HCT116 (cell line): ENCODE measurements around the gene SYCP3. TPM values are rescaled to one million over a fixed set of nuclear protein-coding genes. Genes with fewer than 3 reads are reported as not detected.

ENCODE experiments used
- ATAC-seq: fragments of 200-7000 bp; cut with Tn5 transposase; 2 replicates; pipeline ENCODE4 v1.9.1; 2020; ENCODE audit warnings: mild to moderate bottlenecking, moderate library complexity
- BruUV-seq: library from RNA; stranded (reverse); fragments of 400-500 nt; replicated peaks from 2 replicates; lab custom pipeline; 2021; lab: Mats Ljungman, UMichigan
- CTCF ChIA-PET: fragments of 300-600 bp; sonication (Branson Sonifier 250); formaldehyde crosslinking; loops from one replicate; lab custom pipeline; 2021; ENCODE audit warnings: antibody characterized with exemption; lab: Charles Lee
- POLR2A ChIA-PET: fragments of 300-600, 350-600 bp; sonication (Branson Sonifier 250); formaldehyde crosslinking; loops from one replicate; lab custom pipeline; 2021; ENCODE audit warnings: antibody characterized with exemption; lab: Charles Lee
- RAD21 ChIA-PET, 2 experiments: fragments of 300-600 bp; sonication (Branson Sonifier 250); formaldehyde crosslinking; loops; one replicate each; lab custom pipeline; 2023; ENCODE audit warnings: low total read pairs in 2 of 2; ENCODE audit not compliant: uncharacterized antibody in 2 of 2, unreplicated experiment in 2 of 2, low non-redundant PET in 1 of 2; lab: Charles Lee
- DNase-seq: peaks from one replicate; pipeline ENCODE4 v3.0.0-alpha.2; 2010; ENCODE audit warnings: low read depth, low spot score
- H2AFZ ChIP-seq: fragments of 200-600 bp; shearing (Covaris generic), sonication (generic); 2 replicates; pipeline ENCODE4 v1.6.1; 2017; ENCODE audit warnings: low read depth, mixed run types, mixed read lengths, antibody characterized with exemption, low read length; ENCODE audit not compliant: poor library complexity, severe bottlenecking
- H3K27ac ChIP-seq: 2 replicates; pipeline ENCODE4 v1.5.1; 2012; ENCODE audit warnings: low read depth, low read length
- H3K27me3 ChIP-seq: fragments of 200-600 bp; sonication (generic); 2 replicates; pipeline ENCODE4 v1.6.1; 2016; ENCODE audit warnings: mixed run types, low read length, mixed read lengths; ENCODE audit not compliant: insufficient read depth
- H3K36me3 ChIP-seq, 2 experiments: fragments of 200-500 bp in 1 of 2; fragments of 200-600 bp in 1 of 2; sonication (Bioruptor generic) in 1 of 2; sonication (generic) in 1 of 2; 2 replicates each; pipeline versions ENCODE4 v1.5.1 to v1.6.1; 2014 to 2016; ENCODE audit warnings: low read length in 2 of 2, inconsistent platforms in 1 of 2, mixed read lengths in 1 of 2, mixed run types in 1 of 2; ENCODE audit not compliant: insufficient read depth in 2 of 2, control insufficient read depth in 1 of 2
- H3K4me1 ChIP-seq, 2 experiments: fragments of 200-600 bp in 1 of 2; sonication (generic) in 1 of 2; 2 replicates each; pipeline versions ENCODE4 v1.5.1 to v1.6.1; 2012 to 2017; ENCODE audit warnings: low read length in 2 of 2, inconsistent platforms in 1 of 2, mild to moderate bottlenecking in 1 of 2, mixed read lengths in 1 of 2, mixed run types in 1 of 2, moderate library complexity in 1 of 2; ENCODE audit not compliant: insufficient read depth in 2 of 2, control insufficient read depth in 1 of 2
- H3K4me2 ChIP-seq: fragments of 200-600 bp; sonication (generic); 2 replicates; pipeline ENCODE4 v1.6.1; 2017; ENCODE audit warnings: mixed run types, low read length, mixed read lengths
- H3K4me3 ChIP-seq, 2 experiments: fragments of 200-600 bp in 1 of 2; sonication (generic) in 1 of 2; replicated peaks in 1 of 2; 2 replicates each; pipeline ENCODE4 v1.5.1; 2011 to 2016; ENCODE audit warnings: low read length in 2 of 2, control low read depth in 1 of 2, low read depth in 1 of 2, mild to moderate bottlenecking in 1 of 2, mixed read lengths in 1 of 2, mixed run types in 1 of 2
- H3K79me2 ChIP-seq: fragments of 200-600 bp; sonication (generic); 2 replicates; pipeline ENCODE4 v1.6.1; 2017; ENCODE audit warnings: mild to moderate bottlenecking, mixed run types, low read length, moderate library complexity, mixed read lengths; ENCODE audit not compliant: insufficient read depth
- H3K9ac ChIP-seq: fragments of 200-600 bp; sonication (generic); 2 replicates; pipeline ENCODE4 v1.6.1; 2016; ENCODE audit warnings: low read length, mixed read lengths
- H3K9me2 ChIP-seq: fragments of 200-600 bp; sonication (generic), shearing (Covaris generic); 2 replicates; pipeline ENCODE4 v1.6.1; 2017; ENCODE audit warnings: mixed run types, mild to moderate bottlenecking, moderate library complexity; ENCODE audit not compliant: insufficient read depth
- H3K9me3 ChIP-seq, 2 experiments: fragments of 200-500 bp in 1 of 2; fragments of 200-600 bp in 1 of 2; sonication (Bioruptor generic) in 1 of 2; sonication (generic) in 1 of 2; 2 replicates each; pipeline ENCODE4 v1.6.1; 2014 to 2017; ENCODE audit warnings: low read length in 2 of 2, mixed read lengths in 2 of 2, inconsistent platforms in 1 of 2, low read depth in 1 of 2, mild to moderate bottlenecking in 1 of 2, mixed run types in 1 of 2, moderate library complexity in 1 of 2; ENCODE audit not compliant: control insufficient read depth in 1 of 2, insufficient read depth in 1 of 2
- H4K20me1 ChIP-seq: fragments of 200-600 bp; sonication (generic), shearing (Covaris generic); 2 replicates; pipeline ENCODE4 v1.6.1; 2017; ENCODE audit warnings: mixed run types, mild to moderate bottlenecking, moderate library complexity; ENCODE audit not compliant: insufficient read depth
- CBX3 ChIP-seq: IDR thresholded peaks from 2 replicates; pipeline ENCODE4 v1.6.1; 2012; ENCODE audit warnings: low read depth
- MAX ChIP-seq: IDR thresholded peaks from 2 replicates; pipeline ENCODE4 v1.6.1; 2012
- POLR2AphosphoS5 ChIP-seq: IDR thresholded peaks from 2 replicates; pipeline ENCODE4 v1.6.1; 2011; ENCODE audit warnings: mild to moderate bottlenecking, low read depth, low read length, moderate library complexity
- RAD21 ChIP-seq: IDR thresholded peaks from 2 replicates; pipeline ENCODE4 v1.6.1; 2012; ENCODE audit warnings: low read depth, mild to moderate bottlenecking
- SIN3A ChIP-seq: IDR thresholded peaks from 2 replicates; pipeline ENCODE4 v1.6.1; 2012; ENCODE audit warnings: low read depth
- intact Hi-C: fragments of 100-400 bp; cut with micrococcal nuclease; formaldehyde crosslinking; loops from 2 replicates; pipeline ENCODE4 v1.10.0; 2022
- total RNA-seq: library from RNA; stranded (reverse); gene quantifications from one replicate; pipeline ENCODE4 v1.2.1, GENCODE V29; 2021; ENCODE audit not compliant: unreplicated experiment
- TF ChIP-seq, protein P1 (sequence below): IDR thresholded peaks from 2 replicates; pipeline ENCODE4 v1.6.1; 2012; ENCODE audit warnings: low read depth

Gene SYCP3
- total RNA-seq, 1 experiment from 2014 or later = not detected

DNA sequence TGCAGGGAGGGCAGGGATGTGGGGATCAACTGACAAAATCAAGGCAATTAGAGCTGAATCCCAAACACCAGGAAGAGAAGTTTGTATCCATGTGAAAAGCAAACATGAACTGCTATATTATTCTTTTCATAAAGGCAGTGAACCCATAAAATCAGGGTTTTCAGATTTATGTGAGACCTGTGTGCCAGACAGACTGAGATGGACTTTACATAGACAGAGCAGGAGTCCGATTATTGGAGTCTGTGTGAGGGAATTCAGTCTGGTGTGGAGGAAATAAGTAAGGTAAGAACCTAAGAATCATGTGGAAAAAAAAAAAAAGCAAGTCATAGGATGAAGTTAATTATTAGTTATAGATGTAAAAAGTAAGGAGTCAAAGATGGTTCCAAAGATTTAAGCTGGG, 45.1 kb upstream of the SYCP3 start:
- intact Hi-C loops = no loop called here

More for the DNA sequence above, 45.1 kb upstream of the SYCP3 start:
- no TSS peak for BruUV-seq
- H3K4me1 ChIP-seq = no peaks in the 10 kb centered on the region
- CTCF ChIA-PET = no interaction called here
- no peaks in the 10 kb centered on the region for H3K79me2 ChIP-seq
- no peaks in the 10 kb centered on the region for H3K36me3 ChIP-seq
- H3K4me3 ChIP-seq = no peak overlapping the region
- POLR2A ChIA-PET = no interaction called here
- no peak overlapping the region for H2AFZ ChIP-seq
- TF ChIP-seq, protein P1, sequence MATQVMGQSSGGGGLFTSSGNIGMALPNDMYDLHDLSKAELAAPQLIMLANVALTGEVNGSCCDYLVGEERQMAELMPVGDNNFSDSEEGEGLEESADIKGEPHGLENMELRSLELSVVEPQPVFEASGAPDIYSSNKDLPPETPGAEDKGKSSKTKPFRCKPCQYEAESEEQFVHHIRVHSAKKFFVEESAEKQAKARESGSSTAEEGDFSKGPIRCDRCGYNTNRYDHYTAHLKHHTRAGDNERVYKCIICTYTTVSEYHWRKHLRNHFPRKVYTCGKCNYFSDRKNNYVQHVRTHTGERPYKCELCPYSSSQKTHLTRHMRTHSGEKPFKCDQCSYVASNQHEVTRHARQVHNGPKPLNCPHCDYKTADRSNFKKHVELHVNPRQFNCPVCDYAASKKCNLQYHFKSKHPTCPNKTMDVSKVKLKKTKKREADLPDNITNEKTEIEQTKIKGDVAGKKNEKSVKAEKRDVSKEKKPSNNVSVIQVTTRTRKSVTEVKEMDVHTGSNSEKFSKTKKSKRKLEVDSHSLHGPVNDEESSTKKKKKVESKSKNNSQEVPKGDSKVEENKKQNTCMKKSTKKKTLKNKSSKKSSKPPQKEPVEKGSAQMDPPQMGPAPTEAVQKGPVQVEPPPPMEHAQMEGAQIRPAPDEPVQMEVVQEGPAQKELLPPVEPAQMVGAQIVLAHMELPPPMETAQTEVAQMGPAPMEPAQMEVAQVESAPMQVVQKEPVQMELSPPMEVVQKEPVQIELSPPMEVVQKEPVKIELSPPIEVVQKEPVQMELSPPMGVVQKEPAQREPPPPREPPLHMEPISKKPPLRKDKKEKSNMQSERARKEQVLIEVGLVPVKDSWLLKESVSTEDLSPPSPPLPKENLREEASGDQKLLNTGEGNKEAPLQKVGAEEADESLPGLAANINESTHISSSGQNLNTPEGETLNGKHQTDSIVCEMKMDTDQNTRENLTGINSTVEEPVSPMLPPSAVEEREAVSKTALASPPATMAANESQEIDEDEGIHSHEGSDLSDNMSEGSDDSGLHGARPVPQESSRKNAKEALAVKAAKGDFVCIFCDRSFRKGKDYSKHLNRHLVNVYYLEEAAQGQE = no peak
- TF ChIP-seq CBX3 = no peak
- TF ChIP-seq RAD21 = no peak
- TF ChIP-seq POLR2AphosphoS5 = no peak
- no peak for TF ChIP-seq SIN3A
- TF ChIP-seq MAX = no peak
- TF ChIP-seq, all 23 proteins: peak for 0
- ATAC-seq (no peak), DNase-seq (no peak)
- no peak overlapping the region for H3K4me2 ChIP-seq
- H3K9me3 ChIP-seq = no peaks in the 10 kb centered on the region
- no peak overlapping the region for H3K9ac ChIP-seq
- no peaks in the 10 kb centered on the region for H3K27me3 ChIP-seq
- no peaks in the 10 kb centered on the region for H4K20me1 ChIP-seq
- RAD21 ChIA-PET = no interaction called here
- no peaks in the 10 kb centered on the region for H3K9me2 ChIP-seq
- H3K27ac ChIP-seq = no peak overlapping the region
